HG02623 (cell line): ENCODE results near the gene PDLIM4.

Source experiments
- ATAC-seq: cut with Tn5 transposase; IDR thresholded peaks from one replicate; pipeline ENCODE4 v1.9.1; 2021; ENCODE audit warnings: moderate library complexity; ENCODE audit not compliant: unreplicated experiment

The PDLIM4 gene

GRCh38 chr5:132303589-132303988 lies 46.1 kb downstream of the PDLIM4 start:
- no peak for ATAC-seq

- ATAC-seq, result no peak
These were observed 47.9 kb downstream of the PDLIM4 start for GRCh38 chr5:132305420-132305819.

DNA sequence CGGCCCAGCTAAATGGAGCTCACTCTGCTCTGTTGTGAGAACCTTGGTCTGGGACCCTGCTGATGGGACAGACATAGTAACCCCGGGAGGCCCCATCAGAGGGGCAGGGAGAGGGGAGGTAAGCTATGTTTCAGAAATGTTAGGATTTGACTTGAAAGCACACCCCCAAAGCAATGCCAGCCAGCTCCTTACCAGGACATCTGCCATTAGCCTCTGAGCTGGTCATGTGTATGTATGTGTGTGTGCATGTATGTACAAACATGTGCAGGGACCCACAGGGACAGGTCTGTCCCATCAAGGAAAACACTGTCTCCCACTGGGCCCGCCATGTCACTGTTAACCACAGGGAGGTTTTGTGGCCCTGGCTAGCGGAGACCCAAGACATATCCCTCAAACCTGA lies 51.2 kb downstream of the PDLIM4 start:
- ATAC-seq, result no peak

DNA sequence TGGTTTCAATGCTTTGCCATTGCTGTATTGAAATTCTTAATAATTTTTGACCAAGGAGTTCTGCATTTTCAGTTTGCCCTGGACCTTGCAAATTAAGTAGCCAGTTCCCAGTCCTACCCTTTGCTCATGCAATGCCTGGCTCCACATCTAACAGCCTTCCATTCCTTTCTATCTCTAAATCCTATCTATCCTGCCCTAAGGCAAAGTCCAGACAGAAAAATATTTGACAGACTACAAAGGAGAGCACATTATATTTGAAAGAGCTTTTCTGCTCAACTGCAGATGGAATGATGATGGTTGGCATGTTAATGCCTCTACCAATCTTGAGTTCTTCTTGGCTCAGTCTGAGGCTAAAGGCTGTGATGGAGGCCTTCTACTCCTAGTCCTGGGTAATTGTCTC lies 52.2 kb downstream of the PDLIM4 start:
- ATAC-seq, result no peak

DNA sequence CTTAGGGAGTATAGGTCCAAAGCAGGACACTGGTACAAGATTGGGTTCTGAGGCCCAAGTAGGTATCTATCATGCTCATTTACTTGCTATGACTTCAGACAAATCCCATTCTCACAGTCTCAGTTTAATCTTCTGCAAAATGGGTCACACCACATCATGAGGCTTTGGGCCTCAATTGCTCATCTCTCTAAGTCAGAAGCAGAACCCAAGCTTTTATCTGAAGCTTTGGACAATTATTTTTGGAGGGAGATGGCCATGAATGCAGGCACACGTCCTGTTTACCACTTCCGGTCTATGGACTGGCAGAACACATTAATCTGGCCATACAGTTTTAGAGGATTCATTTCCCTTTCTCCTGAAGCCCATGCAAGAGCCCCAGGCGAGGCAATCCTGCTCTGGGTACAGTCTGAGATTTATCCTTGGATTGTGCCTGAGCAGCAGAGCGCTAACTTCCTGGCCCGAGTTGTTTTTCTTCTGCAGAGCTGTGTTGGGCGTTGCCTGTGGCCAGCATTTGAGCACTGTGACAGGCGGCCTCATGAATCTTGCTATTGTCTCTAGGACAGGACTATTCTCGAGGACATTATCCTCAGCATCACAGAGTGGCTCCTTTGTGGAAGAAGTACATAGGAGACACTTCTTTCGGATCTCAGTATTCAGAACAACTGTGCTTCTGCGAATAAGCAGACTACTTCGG lies 52.8 kb downstream of the PDLIM4 start:
- ATAC-seq, result no peak

GRCh38 chr5:132313366-132313765 lies 55.9 kb downstream of the PDLIM4 start:
- ATAC-seq, result no peak

DNA sequence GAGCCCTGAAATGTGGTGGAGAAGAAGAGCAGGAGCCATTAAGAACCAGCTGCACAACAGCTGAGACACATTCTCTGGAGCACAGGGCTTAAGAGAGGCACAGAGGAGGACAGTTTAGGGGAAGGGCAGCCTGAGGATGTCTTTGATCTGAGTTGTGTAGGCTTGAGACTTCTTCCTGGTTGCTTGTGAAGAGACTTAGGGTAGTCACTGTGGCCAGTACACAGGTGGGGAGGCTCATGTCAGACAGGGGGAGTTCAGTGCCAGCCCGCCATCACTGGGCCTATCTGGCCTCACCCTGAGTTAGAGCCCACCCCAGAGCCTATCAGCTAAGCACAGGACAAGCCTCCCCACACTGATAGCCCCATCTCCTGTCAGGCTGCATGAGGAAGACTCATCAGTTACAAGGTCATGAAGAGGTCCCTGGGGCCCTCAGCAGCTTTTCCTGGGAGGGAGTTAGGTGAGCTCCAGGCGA lies 56.5 kb downstream of the PDLIM4 start:
- ATAC-seq, result no peak

GRCh38 chr5:132315529-132316067 lies 58.1 kb downstream of the PDLIM4 start:
- no peak for ATAC-seq

GRCh38 chr5:132319975-132320374 lies 62.5 kb downstream of the PDLIM4 start:
- ATAC-seq, result no peak

DNA sequence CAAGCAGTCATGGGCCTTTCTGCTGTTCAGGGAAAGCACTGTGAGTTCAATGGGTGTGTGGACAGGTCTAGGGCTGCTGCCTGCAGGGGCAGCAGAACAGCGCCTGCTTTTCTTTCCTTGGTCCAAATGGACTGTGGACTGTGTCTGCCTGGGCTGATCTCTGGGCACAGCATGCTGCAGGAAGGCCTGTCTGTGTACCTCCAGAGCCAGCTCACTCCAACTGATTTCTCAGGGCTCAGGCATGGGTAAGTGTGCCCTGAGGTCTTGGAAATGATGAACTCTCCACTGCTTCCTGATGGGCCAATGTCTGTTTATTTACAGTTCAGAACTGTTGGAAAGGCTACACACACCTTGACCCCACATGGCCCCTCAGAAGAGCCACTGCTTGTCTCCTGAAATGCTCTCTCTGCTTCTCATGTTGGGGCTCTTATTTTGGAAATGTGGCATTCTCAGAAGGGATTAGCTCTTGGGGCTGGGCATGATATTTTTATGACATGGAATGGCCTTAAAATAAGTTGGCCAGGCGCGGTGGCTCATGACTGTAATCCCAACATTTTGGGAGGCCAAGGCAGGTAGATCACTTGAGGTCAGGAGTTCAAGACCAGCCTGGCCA lies 63.7 kb downstream of the PDLIM4 start:
- ATAC-seq, result no peak

GRCh38 chr5:132322266-132322665 lies 64.8 kb downstream of the PDLIM4 start:
- ATAC-seq, result no peak
